Erythroblast (primary cell): ENCODE results near the gene EHMT1.

Source experiments
- DNase-seq, 2 experiments: peaks; one replicate each; lab custom pipeline; 2025; lab: John Stamatoyannopoulos, UW
- GATA1 ChIP-seq: IDR thresholded peaks from 2 replicates; pipeline ENCODE4 v1.6.1; 2011; ENCODE audit warnings: low read depth, mild to moderate bottlenecking, control low read depth, low read length, moderate library complexity
- POLR2A ChIP-seq: IDR thresholded peaks from 2 replicates; pipeline ENCODE4 v1.6.1; 2011; ENCODE audit warnings: mild to moderate bottlenecking, low read length

The EHMT1 gene

DNA sequence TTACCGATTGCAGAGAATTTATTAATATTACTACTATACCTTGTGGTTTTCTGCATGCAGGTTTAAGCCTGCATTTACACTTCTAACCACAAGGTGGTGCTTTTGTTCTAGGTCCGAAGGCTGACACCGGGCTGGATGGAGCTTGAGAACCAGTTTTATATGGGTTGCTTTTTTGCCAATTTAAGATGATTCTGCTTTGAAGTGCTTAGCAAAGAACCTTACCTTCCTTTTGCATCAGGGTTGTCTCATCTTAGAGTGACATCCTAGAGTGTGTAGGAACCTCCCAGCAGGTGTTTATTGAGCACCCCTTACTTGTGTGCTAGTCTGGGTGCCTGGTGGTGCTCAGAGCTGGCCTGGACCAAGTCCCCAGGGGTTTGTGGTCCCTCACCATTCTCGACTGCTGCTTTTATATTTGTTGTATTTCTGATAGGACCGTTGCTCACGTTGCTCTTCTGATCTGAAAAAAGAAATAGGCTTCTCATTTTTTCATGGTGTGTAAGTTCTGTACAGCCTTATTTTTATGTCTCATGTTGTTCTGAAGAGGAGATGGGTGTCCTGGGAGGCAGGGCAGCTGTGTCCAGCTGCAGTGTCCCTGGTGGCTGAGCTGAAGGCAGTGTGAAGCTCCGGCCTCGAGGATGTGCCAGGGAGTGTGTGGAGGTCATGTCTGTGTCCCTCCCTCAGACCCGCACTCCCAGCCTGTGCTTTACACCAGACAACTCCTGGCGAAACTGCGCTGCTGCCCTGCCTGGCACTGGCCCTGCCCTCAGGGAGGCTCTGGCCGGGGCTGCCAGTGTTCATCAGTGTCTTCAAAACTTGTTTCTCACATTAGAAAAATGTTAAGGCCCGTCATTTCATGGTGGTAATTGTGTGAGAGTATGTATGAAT, 54.3 kb downstream of the EHMT1 start:
- DNase-seq, result peak; percentile 71 to 79

DNA sequence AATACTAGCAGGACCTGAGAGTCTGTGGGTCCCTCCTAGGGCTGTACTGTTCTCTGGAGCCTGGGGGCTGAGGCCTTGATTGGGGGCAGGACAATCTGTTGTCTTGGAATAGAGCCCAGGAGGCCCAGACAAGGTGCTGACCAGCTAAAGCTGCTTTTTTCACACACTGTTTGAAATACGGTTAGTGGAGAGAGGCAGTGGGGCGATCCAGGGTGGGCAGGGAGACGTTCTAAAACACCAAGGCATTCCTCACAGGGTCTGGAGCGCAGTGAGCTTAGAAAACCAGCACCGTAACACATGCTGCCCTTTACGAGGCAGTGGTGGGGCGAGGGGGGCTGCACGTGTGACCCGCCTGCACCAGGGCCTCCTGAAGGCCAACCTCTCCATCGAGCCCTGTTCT, 55.1 kb downstream of the EHMT1 start:
- DNase-seq, result no peak
- TF ChIP-seq GATA1 (no peak), POLR2A (no peak)

More for the DNA sequence above, 54.3 kb downstream of the EHMT1 start:
- TF ChIP-seq GATA1, result no peak
- no peak for TF ChIP-seq POLR2A

DNA sequence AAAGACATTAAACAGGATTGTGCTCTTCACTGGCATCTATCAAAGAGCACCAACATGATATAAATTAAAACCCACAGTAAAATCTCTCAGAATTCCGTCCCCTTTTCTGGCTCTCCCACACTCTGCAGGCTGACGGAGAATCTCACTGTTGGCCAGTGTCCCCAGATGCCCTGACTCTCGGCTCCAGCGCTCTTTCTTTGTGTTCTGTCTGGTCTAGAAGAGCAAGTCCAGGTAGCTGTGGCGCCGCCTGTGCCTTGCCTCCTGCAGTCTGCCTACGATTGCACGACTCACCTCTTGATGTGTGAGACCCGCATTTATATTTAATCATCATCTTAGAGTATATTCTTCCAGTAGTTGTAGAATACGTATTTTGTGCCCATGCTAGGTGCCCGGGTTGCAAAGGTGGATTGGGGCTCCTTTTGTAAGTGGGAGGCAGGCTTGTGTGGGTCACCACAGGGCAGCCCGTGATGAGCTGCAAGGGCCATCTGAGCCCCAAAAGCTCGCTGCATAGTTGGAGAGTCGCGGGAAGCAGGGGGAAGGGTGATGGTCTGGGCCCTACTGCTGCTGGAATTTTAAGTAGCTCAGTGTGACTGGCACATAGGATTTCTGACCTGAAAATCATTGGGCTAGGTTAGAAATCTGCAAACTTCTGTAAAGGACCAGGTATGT, 55.6 kb downstream of the EHMT1 start:
- DNase-seq, result no peak
- TF ChIP-seq GATA1, result no peak
- no peak for TF ChIP-seq POLR2A

DNA sequence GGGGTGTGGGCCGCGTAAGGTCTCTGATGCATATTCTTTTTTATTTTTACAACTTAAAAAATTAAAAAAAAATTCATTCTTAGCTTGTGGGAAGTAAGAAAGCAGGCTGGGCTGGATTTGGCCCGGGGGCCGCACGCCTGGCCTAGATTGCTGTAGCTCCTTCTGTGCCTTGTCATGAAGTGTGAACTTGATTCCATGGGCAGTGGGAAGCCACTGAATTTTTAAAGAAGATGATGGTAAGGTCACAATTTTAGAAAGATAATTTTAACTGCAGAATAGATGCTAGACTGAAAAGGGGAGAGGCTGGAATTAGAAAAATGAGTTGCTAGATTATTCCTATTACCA, 56.1 kb downstream of the EHMT1 start:
- DNase-seq, result no peak
- TF ChIP-seq GATA1 (no peak), POLR2A (no peak)

DNA sequence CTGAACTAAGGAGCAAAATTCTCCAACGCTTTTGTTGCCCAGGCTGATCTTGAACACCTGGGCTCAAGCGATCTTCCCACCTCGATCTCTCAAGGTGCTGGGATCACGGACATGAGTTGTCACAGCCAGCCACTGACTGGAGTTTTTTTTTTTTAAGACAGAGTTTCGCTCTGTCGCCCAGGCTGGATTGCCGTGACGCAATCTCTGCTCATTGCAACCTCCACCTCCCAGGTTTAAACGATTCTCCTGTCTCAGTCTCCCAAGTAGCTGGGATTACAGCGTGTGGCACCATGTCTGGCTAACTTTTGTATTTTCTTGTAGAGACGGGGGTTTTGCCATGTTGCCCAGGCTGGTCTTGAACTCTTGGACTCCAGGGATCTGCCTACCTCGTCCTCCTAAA, 58.2 kb downstream of the EHMT1 start:
- no peak for DNase-seq
- no peak for TF ChIP-seq POLR2A
- TF ChIP-seq GATA1, result no peak

DNA sequence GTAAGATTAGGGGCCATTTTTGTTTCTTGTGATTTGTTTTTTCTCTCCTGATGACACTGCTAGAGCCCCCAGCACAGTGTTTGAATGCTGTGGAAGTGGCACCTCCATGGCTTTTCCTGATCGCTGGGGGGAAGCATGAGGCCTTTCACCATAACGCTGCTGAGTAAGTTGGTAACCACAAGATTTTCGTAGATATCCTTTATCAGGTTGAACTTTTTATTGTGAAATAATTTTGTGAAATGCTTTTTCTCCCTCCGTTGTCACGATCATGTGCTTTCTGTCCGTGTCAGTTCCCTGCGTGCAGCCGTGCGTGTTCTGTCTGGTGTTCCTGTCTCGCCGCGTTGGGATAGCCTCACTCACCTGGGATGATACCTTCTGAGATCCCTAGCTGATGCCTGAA, 59.4 kb downstream of the EHMT1 start:
- no peak for TF ChIP-seq POLR2A
- TF ChIP-seq GATA1, result no peak
- DNase-seq, result no peak

DNA sequence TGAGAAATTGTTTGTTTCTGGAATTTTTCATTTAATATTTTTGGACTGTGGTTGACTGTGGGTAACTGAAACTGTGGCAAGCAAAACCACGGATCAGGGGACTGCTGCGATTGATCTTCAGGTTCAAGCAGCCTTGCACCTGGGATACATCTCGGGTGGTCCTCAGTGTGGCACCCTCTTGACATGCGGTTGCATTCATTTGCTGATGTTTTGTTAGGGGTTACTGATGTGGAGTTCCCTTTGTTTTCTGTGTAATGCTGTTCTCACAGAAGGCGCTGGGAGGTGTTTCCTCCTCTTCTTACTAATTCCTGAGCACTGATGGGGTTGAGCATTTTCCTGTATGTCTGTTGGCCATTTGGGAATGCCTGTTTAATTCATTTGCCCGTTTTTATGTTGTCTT, 60.4 kb downstream of the EHMT1 start:
- no peak for DNase-seq
- no peak for TF ChIP-seq POLR2A
- TF ChIP-seq GATA1, result no peak

DNA sequence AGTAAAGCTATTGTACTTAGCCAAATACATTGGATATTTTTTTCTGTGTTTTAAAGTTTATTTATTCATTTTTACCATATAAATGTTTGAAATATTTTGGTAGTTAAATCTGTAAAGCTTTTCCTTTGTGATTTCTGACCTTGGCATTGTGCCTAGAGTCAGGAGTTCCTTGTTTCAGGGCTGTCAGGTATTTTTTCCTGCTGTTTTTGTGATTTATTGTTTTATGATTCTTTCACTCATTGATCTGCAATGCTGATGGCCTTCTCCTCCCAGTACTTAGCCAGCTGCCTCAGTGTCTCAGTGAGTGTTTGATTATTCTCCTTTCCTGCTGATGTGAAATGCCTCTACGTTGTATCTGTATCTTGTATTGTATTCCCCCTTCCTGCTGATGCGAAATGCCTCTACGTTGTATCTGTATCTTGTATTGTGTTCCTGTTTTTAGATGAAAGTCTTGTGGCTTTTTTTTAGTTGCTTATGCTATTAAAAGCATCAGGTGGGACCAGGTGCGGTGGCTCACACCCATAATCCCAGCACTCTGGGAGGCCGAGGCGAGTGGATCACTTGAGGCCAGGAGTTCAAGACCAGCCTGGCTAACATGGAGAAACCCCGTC, 61.0 kb downstream of the EHMT1 start:
- TF ChIP-seq GATA1, result no peak
- TF ChIP-seq POLR2A, result no peak
- DNase-seq, result no peak

DNA sequence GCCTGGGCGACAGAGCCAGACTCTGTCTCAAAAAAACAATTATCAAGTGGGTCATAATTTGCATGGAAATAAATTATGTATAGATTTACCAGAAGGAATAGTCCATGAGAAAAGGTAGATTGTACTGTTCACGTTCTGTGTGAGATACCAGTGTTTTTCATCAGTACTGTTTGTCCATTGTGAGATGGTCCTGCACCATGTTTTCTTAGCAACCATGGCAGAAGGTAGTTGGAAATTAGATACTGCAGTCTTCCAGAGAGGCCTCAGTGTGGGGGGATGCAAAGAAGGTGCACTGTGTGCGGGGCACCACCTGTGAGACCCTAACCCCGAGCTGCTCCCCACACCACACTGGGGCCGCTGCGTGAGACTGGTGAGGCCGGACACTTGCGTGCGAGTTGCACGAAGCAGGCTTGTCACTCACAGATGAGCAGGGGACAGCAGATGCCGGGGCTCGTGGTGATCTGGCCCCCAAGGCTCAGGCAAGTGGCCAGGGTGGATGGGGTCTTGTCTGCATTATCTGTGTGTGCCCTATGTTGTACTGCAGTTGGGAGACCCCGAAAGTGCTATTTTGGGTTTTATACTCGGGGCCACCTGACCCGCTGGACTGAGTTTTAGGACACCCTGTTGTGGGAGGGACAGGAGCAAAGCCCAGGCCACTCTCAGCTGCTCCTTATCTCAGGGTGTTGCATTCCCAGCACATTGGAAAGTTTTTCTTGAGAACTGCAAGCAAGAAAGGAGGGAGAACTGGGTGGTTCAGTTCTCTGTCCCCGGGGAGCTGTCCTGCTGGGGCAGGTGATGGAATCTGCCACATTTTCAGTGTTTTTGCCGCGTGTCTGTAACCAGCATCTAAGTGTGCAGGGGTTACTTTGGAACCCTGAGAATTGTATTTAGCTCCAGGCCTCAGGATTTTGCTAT, 61.9 kb downstream of the EHMT1 start:
- DNase-seq, result no peak
- TF ChIP-seq GATA1 (no peak), POLR2A (no peak)

DNA sequence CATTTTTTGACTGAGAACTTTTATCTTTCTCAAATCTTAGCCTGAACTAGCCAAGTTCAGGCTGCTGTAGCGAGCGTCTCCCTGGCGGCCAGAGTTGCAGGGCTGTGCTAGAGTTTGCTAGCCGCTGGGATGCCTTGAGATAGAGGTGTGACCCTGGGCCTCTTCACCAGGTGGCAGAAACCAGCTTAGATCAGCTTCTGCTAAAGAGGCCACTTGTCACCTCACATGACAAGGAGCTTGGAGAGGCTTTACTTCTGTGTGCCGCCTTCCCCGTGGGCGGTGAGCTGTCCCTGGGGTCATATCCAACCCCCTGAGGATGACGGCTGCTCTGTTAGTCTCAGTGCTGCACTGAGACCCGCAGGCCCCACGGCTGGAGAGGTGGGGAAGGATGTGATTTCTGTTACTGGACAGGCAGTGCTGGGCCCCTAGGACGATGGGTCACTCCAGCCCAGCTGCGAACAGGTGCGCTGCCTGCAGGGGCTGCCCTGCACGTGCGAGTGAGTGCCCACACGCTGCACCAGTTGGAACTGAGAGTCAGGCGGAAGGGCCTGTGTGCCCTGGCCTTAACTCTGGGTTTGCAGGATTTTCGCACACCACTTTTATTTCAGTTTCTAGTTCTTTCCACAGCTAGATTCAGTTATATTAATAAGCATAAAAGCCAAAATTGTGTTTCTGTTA, 63.8 kb downstream of the EHMT1 start:
- TF ChIP-seq POLR2A (no peak), GATA1 (no peak)
- DNase-seq, result peak in 1 of 2 experiments; percentile 18

DNA sequence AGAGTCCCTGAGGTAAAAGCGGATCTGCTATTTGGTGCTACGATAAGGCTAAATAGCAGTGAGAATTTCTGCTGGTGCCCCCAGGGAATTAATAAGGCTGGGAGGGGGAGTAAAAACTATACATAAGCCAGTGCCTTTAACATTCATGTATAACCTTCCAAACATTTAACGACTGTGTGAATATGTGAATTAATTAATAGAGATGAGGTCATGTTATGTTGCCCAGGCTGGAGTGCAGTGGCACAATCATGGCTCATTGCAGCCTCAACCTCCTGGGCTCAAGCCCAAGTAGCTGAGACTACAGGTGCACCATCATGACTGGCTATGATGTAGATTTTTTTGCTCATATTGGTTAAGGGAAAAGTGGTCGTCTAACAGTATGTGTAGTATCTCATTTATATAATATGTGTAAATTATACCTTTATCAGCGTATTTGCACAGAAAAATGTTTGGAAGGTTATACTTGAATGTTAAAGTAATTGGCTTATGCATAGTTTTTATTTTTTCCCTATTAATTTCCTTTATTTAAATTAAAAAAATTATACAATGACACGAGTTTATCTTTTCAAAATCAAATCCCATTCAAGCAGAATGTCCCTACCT, 64.6 kb downstream of the EHMT1 start:
- no peak for DNase-seq
- no peak for TF ChIP-seq POLR2A
- TF ChIP-seq GATA1, result no peak

DNA sequence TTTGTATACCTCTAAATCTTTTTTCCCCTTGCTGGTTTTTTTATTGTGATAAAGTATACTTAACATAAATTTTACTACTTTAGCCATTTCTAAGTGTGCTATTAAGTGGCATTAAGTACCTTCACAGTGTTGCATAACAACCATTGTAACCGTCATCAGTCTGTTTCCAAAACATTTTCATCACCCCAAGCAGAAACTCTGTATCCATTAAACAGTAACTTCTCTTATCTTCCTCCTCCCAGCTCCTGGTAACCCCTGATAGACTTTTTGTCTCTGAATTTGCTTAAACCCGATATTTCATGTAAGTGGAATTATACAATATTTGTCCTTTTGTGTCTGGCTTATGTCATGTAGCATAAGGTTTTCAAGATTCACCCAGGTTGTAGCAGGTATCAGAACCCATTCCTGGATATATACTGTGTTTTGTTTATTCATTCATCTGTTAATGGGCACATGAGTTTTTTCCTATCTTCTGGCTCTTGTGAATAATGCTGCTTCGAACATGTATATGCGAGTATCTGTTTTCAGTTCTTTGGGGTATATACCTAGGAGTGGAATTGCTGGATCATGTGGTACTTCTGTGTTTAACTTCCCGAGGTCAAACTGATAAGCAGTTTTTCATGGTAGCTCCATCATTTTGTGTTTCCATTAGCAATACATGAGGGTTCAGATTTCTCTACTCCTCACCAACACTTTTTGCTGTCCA, 66.4 kb downstream of the EHMT1 start:
- TF ChIP-seq POLR2A, result no peak
- TF ChIP-seq GATA1, result no peak
- peak; percentile 65 to 80 for DNase-seq
